ENCODE data around the gene PLEKHA4. TPM values are rescaled to one million over a fixed set of nuclear protein-coding genes. Genes with fewer than 3 reads are reported as not detected.

Gene PLEKHA4
- total RNA-seq, 2 donors from 2014 or later, result 6.6 to 7.0 TPM

- H3K36me3 ChIP-seq (ENCODE audit: control insufficient read depth, insufficient read depth, low read length), result peaks cover 25% of the 10 kb centered on the region
- Mint-ChIP-seq H3K27ac (no peak overlapping the region), H3K27me3 (ENCODE audit: insufficient read depth) (no peaks in the 10 kb centered on the region), H3K36me3 (ENCODE audit: low read depth) (peaks cover 12% of the 10 kb centered on the region), H3K4me1 (peaks cover 9% of the 10 kb centered on the region), H3K4me3 (no peak overlapping the region), H3K9me3 (peaks cover 2% of the 10 kb centered on the region)
- 85 to 95% methylated on average over 3 to 4 of the region's 4 CpGs for WGBS, 2 experiments (ENCODE audit: insufficient coverage in 1 of 2, insufficient read length in 1 of 2)
- no peaks in the 10 kb centered on the region for H3K4me1 ChIP-seq (ENCODE audit: control insufficient read depth, insufficient read depth, low read length)
- TF ChIP-seq CTCF (conservative IDR thresholded peaks at IDR 0.05), result no peak
- H3K27ac ChIP-seq (ENCODE audit: low read depth, low read length), result no peak overlapping the region
- no peak overlapping the region for H3K9ac ChIP-seq (ENCODE audit: extremely low read depth, low read length, poor library complexity, severe bottlenecking)
- no peak for DNase-seq
- H3K9me3 ChIP-seq (ENCODE audit: control insufficient read depth, low read length), result no peaks in the 10 kb centered on the region
- H3K4me3 ChIP-seq (ENCODE audit: low read length), result no peak overlapping the region
- no peaks in the 10 kb centered on the region for H3K27me3 ChIP-seq (ENCODE audit: control insufficient read depth, insufficient read depth, low read length, poor library complexity, severe bottlenecking)
Observed at GRCh38 chr19:48819366-48819816, 49.0 kb downstream of the PLEKHA4 start.

GRCh38 chr19:48818234-48818820 is 50.1 kb downstream of the PLEKHA4 start:
- no peak overlapping the region for H3K4me3 Mint-ChIP-seq
- H3K4me3 ChIP-seq (ENCODE audit: low read length), result no peak overlapping the region
- no peak overlapping the region for H3K27ac Mint-ChIP-seq
- no peaks in the 10 kb centered on the region for H3K9me3 Mint-ChIP-seq
- H3K4me1 Mint-ChIP-seq, result peaks cover 9% of the 10 kb centered on the region
- H3K36me3 ChIP-seq (ENCODE audit: control insufficient read depth, insufficient read depth, low read length), result peaks cover 30% of the 10 kb centered on the region
- no peak for TF ChIP-seq CTCF (conservative IDR thresholded peaks at IDR 0.05)
- no peaks in the 10 kb centered on the region for H3K27me3 ChIP-seq (ENCODE audit: control insufficient read depth, insufficient read depth, low read length, poor library complexity, severe bottlenecking)
- WGBS, 2 experiments (ENCODE audit: insufficient coverage in 1 of 2, insufficient read length in 1 of 2), result 91 to 97% methylated on average over 6 to 9 of the region's 9 CpGs
- no peak overlapping the region for H3K9ac ChIP-seq (ENCODE audit: extremely low read depth, low read length, poor library complexity, severe bottlenecking)
- no peak overlapping the region for H3K27ac ChIP-seq (ENCODE audit: low read depth, low read length)
- H3K4me1 ChIP-seq (ENCODE audit: control insufficient read depth, insufficient read depth, low read length), result no peaks in the 10 kb centered on the region
- H3K36me3 Mint-ChIP-seq (ENCODE audit: low read depth), result peaks cover 11% of the 10 kb centered on the region
- H3K9me3 ChIP-seq (ENCODE audit: control insufficient read depth, low read length), result no peaks in the 10 kb centered on the region
- H3K27me3 Mint-ChIP-seq (ENCODE audit: insufficient read depth), result no peaks in the 10 kb centered on the region
- DNase-seq, result no peak

- Histone ChIP-seq H3K9me3 (ENCODE audit: control insufficient read depth, low read length) (no peaks in the 10 kb centered on the region), H3K27me3 (ENCODE audit: control insufficient read depth, insufficient read depth, low read length, poor library complexity, severe bottlenecking) (no peaks in the 10 kb centered on the region), H3K36me3 (ENCODE audit: control insufficient read depth, insufficient read depth, low read length) (peaks cover 24% of the 10 kb centered on the region), H3K9ac (ENCODE audit: extremely low read depth, low read length, poor library complexity, severe bottlenecking) (no peak overlapping the region), H3K4me3 (ENCODE audit: low read length) (no peak overlapping the region), H3K27ac (ENCODE audit: low read depth, low read length) (no peak overlapping the region), H3K4me1 (ENCODE audit: control insufficient read depth, insufficient read depth, low read length) (peaks cover 7% of the 10 kb centered on the region)
- Mint-ChIP-seq H3K4me3 (no peak overlapping the region), H3K9me3 (no peaks in the 10 kb centered on the region), H3K27me3 (ENCODE audit: insufficient read depth) (no peaks in the 10 kb centered on the region), H3K4me1 (peaks cover 12% of the 10 kb centered on the region), H3K36me3 (ENCODE audit: low read depth) (peaks cover 11% of the 10 kb centered on the region), H3K27ac (no peak overlapping the region)
- WGBS, 2 experiments (ENCODE audit: insufficient coverage in 1 of 2, insufficient read length in 1 of 2), result 91 to 97% methylated on average over 5 of the region's 5 CpGs
- TF ChIP-seq CTCF (conservative IDR thresholded peaks at IDR 0.05), result no peak
- no peak for DNase-seq
Observed at GRCh38 chr19:48817585-48818124, 50.8 kb downstream of the PLEKHA4 start.
